ENCODE data around the gene HIGD1A.

HIGD1A gene

DNA sequence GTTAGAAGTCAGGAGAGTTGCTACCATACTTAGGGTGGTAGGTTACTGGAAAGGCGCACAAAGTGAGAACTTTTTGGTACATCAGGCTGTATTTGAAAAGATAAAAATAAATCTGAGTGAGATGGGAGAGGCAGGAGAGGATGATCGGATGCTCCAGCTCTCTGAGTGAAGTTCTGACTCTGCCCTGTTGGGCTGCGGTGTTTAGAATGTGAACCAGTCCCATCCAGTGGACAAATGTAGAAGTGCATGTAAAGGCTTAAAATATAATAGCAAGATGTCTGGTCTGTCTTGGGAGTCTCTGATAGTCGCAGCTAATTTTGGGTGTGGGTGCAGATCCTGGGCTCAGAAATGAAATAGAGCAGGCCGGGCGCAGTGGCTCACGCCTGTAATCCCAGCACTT lies 35.3 kb upstream of the HIGD1A start:
- TF ChIP-seq, protein P1, sequence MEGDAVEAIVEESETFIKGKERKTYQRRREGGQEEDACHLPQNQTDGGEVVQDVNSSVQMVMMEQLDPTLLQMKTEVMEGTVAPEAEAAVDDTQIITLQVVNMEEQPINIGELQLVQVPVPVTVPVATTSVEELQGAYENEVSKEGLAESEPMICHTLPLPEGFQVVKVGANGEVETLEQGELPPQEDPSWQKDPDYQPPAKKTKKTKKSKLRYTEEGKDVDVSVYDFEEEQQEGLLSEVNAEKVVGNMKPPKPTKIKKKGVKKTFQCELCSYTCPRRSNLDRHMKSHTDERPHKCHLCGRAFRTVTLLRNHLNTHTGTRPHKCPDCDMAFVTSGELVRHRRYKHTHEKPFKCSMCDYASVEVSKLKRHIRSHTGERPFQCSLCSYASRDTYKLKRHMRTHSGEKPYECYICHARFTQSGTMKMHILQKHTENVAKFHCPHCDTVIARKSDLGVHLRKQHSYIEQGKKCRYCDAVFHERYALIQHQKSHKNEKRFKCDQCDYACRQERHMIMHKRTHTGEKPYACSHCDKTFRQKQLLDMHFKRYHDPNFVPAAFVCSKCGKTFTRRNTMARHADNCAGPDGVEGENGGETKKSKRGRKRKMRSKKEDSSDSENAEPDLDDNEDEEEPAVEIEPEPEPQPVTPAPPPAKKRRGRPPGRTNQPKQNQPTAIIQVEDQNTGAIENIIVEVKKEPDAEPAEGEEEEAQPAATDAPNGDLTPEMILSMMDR (conservative IDR thresholded peaks at IDR 0.05; ENCODE audit: low read depth, low read length) = peak; percentile 75
- no peak overlapping the region for H3K4me3 ChIP-seq (ENCODE audit: low read length)

DNA sequence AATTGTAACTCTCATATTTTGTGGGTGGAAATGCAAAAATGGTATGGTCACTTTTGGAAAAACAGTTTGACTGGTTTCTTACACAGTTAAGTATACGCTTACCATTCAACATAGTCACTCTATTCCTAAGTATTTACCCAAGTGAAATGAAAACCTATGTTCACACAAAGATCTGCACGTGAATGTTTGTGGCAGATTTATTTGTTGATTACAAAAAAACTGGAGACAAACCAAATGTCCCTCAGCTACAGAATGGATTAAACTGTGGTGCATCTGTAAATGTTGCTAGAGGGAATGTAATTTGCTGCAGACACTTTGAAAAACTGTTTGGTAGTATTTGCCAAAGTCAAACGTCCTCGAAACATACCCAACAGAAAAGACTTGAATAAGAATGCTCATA lies 34.3 kb upstream of the HIGD1A start:
- TF ChIP-seq, protein P1 (conservative IDR thresholded peaks at IDR 0.05; ENCODE audit: low read depth, low read length) = no peak
- H3K4me3 ChIP-seq (ENCODE audit: low read length) = no peak overlapping the region
- no peak for DNase-seq (ENCODE audit: low read depth)

More for the DNA sequence above, 35.3 kb upstream of the HIGD1A start:
- DNase-seq (ENCODE audit: low read depth) = no peak

DNA sequence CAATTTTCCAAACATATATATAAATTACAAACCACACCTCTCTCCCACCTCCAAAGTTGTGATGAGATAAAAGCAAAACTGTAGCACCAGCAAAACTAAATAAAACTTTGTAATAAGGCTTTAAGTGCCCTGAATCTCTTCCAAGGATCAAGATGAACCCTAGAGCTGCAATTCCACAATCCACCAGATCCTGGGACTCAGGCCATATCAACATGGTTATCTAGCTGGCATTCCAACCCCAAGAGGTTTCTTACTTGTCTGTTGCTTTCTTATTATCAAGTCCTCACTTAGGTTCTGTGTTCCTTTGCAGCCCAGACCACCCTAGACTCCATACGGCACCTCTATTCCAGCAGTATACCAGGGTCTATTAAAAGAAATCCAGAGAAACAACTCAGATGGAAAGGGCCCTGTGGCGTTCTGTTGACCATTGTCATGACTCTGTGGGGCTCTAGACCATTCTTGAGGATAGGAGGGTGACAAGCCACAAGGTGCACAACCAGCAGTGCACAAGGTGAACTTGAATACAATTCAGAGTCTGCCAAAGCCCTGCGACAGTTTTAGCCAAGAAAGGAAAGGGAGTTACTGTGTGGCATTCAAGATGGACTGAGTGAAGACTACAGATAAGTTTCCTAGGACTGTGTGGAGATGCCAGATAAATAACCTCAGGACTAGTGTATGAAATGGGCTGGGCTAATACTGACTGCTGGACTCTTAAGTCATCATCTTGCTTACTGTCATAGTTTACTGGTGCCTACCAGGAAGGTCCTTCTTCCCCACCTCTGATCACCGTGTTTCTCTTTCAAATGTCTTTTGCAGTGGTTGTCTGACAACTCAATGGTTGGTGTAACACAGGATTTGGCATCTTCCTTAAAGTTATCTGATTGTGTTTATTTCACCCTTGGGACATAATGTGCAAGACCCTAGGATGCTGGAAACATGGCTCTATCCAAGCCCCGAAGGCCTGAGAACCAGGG lies 32.1 kb upstream of the HIGD1A start:
- TF ChIP-seq, protein P1 (conservative IDR thresholded peaks at IDR 0.05; ENCODE audit: low read depth, low read length) = no peak

DNA sequence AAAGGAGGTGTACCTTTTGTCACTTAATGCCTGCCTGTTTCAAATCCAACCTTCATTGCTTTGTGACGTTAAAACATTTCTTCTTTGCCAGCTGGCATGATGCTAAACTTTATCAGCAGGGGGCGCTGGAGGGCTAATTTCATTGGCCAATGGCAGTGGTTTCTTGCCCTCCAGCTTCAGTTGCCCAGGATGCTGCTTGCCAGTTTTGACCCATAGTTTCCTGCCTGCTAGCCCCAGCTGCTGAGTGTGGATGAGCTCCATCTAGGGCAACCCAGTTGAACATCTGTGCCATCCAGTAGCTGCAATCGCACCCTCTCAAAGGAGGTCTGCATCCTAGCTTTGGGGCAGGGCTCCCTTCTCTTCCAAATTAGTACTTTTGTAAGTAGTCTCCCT lies 27.0 kb upstream of the HIGD1A start:
- H3K4me3 ChIP-seq (ENCODE audit: low read length) = no peak overlapping the region
- DNase-seq (ENCODE audit: low read depth) = no peak
- TF ChIP-seq, protein P1 (conservative IDR thresholded peaks at IDR 0.05; ENCODE audit: low read depth, low read length) = peak; percentile 77

More for the DNA sequence above, 32.1 kb upstream of the HIGD1A start:
- H3K4me3 ChIP-seq (ENCODE audit: low read length) = no peak overlapping the region
- DNase-seq (ENCODE audit: low read depth) = no peak

DNA sequence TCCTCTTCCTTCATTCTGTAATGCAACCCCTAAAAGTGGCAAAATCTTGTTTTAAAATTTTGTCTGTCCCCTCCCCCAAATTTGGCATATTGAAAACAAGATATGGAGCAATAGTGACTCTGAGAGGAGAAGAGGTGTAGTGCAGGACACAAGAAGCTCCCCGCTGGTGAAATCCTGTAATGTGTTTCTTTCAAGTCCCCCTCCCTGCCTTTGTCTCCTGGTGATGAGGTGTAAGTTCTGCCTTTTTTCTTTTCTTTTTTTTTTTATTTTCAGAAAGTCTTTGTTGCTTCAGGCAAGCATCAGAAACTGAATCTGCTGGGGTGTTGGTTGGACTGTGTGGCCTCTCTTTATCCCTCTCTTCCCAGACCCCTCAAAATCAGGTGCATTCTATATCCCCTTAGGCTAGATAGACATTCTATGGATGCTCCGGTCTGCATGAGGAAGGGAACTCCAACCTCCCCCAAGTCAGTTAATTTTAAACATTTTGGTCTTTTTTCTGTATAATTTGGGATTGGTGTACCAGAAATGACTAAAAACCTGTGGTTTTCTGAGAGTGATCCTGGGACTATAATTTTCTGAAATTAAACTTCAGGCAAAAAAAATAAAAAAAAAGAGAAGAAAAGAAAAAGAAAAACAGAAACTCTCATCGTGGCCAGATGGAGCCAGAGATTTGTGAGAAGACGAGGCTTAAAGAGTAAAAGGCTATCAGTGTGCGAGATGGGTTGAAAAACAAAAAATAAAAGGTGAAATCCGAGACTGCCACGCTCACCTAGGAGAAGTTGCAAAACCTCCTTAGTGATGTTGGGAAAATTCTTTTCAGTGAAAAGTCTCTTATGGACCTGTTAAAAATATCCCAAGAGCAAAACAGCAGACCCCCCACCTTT lies 26.4 kb upstream of the HIGD1A start:
- no peak for DNase-seq (ENCODE audit: low read depth)
- TF ChIP-seq, protein P1 (conservative IDR thresholded peaks at IDR 0.05; ENCODE audit: low read depth, low read length) = peak; percentile 46

DNA sequence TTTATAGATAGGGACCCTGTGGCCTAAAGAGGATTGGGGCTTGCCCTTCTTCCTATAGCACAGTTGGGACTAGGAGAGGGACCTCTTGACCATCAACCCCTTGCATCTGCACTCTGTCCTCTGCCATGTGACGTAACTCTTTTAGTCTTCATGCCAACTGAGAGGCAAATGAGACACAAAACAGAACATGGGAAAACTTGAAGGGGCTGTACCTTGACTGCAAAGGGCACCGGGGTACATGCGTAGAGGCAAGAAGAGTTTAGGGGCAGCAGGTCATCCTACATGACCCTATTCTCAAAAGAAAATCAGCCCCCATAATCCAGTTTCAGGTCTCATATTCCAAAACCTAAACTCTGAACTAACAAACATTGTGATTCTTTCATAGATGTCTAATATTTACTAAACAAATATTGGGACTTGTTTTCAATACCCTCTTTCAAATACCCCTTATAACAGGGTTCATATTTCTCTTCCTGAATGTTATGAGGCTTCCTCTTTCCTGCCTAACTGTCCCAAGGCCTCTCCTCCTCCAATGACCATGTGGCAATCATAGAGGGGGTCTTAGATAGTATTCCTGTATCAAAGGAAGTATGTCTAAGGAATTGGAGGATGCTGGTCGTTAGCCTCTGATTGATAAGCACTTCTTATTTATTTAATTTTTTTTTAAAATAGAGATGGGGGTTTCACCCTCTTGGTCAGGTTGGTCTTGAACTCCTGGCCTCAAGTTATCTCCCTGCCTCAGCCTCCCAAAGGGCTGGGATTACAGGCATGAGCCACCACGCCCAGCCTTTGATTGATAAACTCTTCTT lies 25.5 kb upstream of the HIGD1A start:
- DNase-seq (ENCODE audit: low read depth) = no peak
- H3K4me3 ChIP-seq (ENCODE audit: low read length) = no peak overlapping the region
- TF ChIP-seq, protein P1 (conservative IDR thresholded peaks at IDR 0.05; ENCODE audit: low read depth, low read length) = no peak

More for the DNA sequence above, 26.4 kb upstream of the HIGD1A start:
- no peak overlapping the region for H3K4me3 ChIP-seq (ENCODE audit: low read length)
